ENCODE data around the gene GPR50. TPM values are rescaled to one million over a fixed set of nuclear protein-coding genes. Genes with fewer than 3 reads are reported as not detected.
A peak's percentile ranks its signal among the peaks of the same experiment; 100 is the strongest.

Gene GPR50
- polyA plus RNA-seq (not detected in 2 replicates), polyA minus RNA-seq (0.49 TPM in 1 of 2 replicates, not detected in the other)

DNA sequence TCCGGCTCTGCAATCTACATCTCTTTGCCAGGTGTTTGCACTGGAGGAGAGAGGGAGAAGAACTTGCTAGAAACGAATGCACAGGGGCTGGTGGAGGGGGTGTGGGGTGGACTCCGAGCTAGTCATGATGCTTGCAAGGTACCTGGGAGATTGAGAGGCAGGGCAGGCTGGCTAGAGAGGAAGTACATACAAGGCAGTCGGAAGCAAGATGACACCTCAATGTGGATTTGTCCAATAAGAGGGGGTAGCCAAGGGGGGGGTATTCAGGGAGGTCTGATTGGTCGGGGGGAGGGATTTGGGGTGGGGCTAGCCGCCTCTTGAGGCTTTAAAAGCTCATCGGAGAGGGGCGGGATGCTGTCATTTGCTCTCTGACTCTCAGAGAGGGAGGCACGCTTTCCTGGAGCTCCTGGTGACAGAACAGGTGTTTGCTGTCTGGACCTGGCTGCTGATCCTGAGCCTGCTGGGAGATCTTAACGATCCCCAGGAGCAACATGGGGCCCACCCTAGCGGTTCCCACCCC, at the start of gene GPR50:
TSS of gene GPR50 (plus strand) at position 354 of the 520 bp plus-strand sequence. CDS start at position 492, 138 bp downstream.
- H3K9me3 ChIP-seq (ENCODE audit: low read length): no peaks in the 10 kb centered on the region
- peak within 1 kb of the TSS; percentile 63 for H3K4me3 ChIP-seq (ENCODE audit: low read length)
- no peaks in the 10 kb centered on the region for H3K9me2 ChIP-seq (ENCODE audit: insufficient read depth, low read length)
- H3K27me3 ChIP-seq (ENCODE audit: insufficient read depth, low read depth, low read length): peaks cover 54% of the 10 kb centered on the region
- no peak within 1 kb of the TSS for H2AFZ ChIP-seq (ENCODE audit: low read depth, low read length)
- TF ChIP-seq MXI1 (conservative IDR thresholded peaks at IDR 0.05; ENCODE audit: poor library complexity, severe bottlenecking) (no peak), POLR2AphosphoS5 (IDR thresholded peaks at IDR 0.05) (no peak), EP300 (conservative IDR thresholded peaks at IDR 0.05; ENCODE audit: poor library complexity, severe bottlenecking) (no peak), RAD21 (conservative IDR thresholded peaks at IDR 0.05) (no peak), SMC3 (conservative IDR thresholded peaks at IDR 0.05; ENCODE audit: poor library complexity) (no peak), TAF1 (IDR thresholded peaks at IDR 0.05; ENCODE audit: low read depth) (no peak), EZH2 (IDR thresholded peaks at IDR 0.05; ENCODE audit: borderline replicate concordance, insufficient read depth, low read length, poor library complexity, severe bottlenecking) (no peak)
- TF ChIP-seq, protein P1, sequence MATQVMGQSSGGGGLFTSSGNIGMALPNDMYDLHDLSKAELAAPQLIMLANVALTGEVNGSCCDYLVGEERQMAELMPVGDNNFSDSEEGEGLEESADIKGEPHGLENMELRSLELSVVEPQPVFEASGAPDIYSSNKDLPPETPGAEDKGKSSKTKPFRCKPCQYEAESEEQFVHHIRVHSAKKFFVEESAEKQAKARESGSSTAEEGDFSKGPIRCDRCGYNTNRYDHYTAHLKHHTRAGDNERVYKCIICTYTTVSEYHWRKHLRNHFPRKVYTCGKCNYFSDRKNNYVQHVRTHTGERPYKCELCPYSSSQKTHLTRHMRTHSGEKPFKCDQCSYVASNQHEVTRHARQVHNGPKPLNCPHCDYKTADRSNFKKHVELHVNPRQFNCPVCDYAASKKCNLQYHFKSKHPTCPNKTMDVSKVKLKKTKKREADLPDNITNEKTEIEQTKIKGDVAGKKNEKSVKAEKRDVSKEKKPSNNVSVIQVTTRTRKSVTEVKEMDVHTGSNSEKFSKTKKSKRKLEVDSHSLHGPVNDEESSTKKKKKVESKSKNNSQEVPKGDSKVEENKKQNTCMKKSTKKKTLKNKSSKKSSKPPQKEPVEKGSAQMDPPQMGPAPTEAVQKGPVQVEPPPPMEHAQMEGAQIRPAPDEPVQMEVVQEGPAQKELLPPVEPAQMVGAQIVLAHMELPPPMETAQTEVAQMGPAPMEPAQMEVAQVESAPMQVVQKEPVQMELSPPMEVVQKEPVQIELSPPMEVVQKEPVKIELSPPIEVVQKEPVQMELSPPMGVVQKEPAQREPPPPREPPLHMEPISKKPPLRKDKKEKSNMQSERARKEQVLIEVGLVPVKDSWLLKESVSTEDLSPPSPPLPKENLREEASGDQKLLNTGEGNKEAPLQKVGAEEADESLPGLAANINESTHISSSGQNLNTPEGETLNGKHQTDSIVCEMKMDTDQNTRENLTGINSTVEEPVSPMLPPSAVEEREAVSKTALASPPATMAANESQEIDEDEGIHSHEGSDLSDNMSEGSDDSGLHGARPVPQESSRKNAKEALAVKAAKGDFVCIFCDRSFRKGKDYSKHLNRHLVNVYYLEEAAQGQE (IDR thresholded peaks at IDR 0.05; ENCODE audit: borderline replicate concordance): no peak
- TF ChIP-seq, protein P2, sequence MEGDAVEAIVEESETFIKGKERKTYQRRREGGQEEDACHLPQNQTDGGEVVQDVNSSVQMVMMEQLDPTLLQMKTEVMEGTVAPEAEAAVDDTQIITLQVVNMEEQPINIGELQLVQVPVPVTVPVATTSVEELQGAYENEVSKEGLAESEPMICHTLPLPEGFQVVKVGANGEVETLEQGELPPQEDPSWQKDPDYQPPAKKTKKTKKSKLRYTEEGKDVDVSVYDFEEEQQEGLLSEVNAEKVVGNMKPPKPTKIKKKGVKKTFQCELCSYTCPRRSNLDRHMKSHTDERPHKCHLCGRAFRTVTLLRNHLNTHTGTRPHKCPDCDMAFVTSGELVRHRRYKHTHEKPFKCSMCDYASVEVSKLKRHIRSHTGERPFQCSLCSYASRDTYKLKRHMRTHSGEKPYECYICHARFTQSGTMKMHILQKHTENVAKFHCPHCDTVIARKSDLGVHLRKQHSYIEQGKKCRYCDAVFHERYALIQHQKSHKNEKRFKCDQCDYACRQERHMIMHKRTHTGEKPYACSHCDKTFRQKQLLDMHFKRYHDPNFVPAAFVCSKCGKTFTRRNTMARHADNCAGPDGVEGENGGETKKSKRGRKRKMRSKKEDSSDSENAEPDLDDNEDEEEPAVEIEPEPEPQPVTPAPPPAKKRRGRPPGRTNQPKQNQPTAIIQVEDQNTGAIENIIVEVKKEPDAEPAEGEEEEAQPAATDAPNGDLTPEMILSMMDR (IDR thresholded peaks at IDR 0.05; ENCODE audit: poor library complexity, severe bottlenecking): no peak
- no peak within 1 kb of the TSS for H3K27ac ChIP-seq (ENCODE audit: low read length)
- H4K20me1 ChIP-seq (ENCODE audit: insufficient read depth): no peaks in the 10 kb centered on the region
- no peak within 1 kb of the TSS for H3K4me2 ChIP-seq (ENCODE audit: low read length)
- H3K79me2 ChIP-seq (replicated peaks; ENCODE audit: insufficient read depth, low read length): no peaks in the 10 kb centered on the region
- no peaks in the 10 kb centered on the region for H3F3A ChIP-seq (ENCODE audit: insufficient read depth, low read length, poor library complexity, severe bottlenecking)
- H3K36me3 ChIP-seq (ENCODE audit: insufficient read depth, low read length): no peaks in the 10 kb centered on the region
- peak within 1 kb of the TSS; percentile 16 for H3K9ac ChIP-seq (ENCODE audit: low read length)

DNA sequence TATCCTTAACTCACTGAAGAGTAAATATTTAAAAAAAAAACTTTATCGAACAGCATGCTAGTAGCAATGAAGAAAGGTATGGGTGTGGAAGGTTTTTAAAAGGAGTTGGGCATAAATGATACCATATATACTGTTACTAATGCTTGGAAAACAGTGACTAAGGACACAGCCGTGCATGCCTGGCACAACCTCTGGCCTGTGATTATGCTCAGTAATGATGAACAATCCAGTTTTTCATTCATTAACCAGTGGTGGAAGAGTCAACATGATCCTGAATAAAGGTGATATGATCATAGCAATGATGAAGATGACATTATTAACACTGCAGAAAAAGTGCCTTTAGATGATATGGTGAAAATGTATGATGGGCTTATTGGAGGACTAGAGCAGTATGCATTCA, 43.9 kb upstream of the GPR50 start:
- no peak overlapping the region for H3K9ac ChIP-seq (ENCODE audit: low read length)
- TF ChIP-seq, protein P1 (IDR thresholded peaks at IDR 0.05; ENCODE audit: borderline replicate concordance): no peak
- no peak for TF ChIP-seq MXI1 (conservative IDR thresholded peaks at IDR 0.05; ENCODE audit: poor library complexity, severe bottlenecking)
- no peak for TF ChIP-seq POLR2AphosphoS5 (IDR thresholded peaks at IDR 0.05)
- no peak for TF ChIP-seq SMC3 (conservative IDR thresholded peaks at IDR 0.05; ENCODE audit: poor library complexity)
- TF ChIP-seq EZH2 (IDR thresholded peaks at IDR 0.05; ENCODE audit: borderline replicate concordance, insufficient read depth, low read length, poor library complexity, severe bottlenecking): no peak
- TF ChIP-seq TAF1 (IDR thresholded peaks at IDR 0.05; ENCODE audit: low read depth): no peak
- no peak for TF ChIP-seq RAD21 (conservative IDR thresholded peaks at IDR 0.05)
- TF ChIP-seq, protein P2 (IDR thresholded peaks at IDR 0.05; ENCODE audit: poor library complexity, severe bottlenecking): no peak
- TF ChIP-seq EP300 (conservative IDR thresholded peaks at IDR 0.05; ENCODE audit: poor library complexity, severe bottlenecking): no peak

More for the DNA sequence above, 43.9 kb upstream of the GPR50 start:
- no peak overlapping the region for H3K4me3 ChIP-seq (ENCODE audit: low read length)
- no peaks in the 10 kb centered on the region for H3F3A ChIP-seq (ENCODE audit: insufficient read depth, low read length, poor library complexity, severe bottlenecking)
- no peaks in the 10 kb centered on the region for H3K9me3 ChIP-seq (ENCODE audit: low read length)
- no peaks in the 10 kb centered on the region for H3K79me2 ChIP-seq (replicated peaks; ENCODE audit: insufficient read depth, low read length)
- no peak overlapping the region for H3K4me2 ChIP-seq (ENCODE audit: low read length)
- H3K27ac ChIP-seq (ENCODE audit: low read length): no peak overlapping the region
- H2AFZ ChIP-seq (ENCODE audit: low read depth, low read length): no peak overlapping the region
- no peaks in the 10 kb centered on the region for H3K27me3 ChIP-seq (ENCODE audit: insufficient read depth, low read depth, low read length)
- H4K20me1 ChIP-seq (ENCODE audit: insufficient read depth): no peaks in the 10 kb centered on the region
- no peaks in the 10 kb centered on the region for H3K36me3 ChIP-seq (ENCODE audit: insufficient read depth, low read length)
- H3K9me2 ChIP-seq (ENCODE audit: insufficient read depth, low read length): no peaks in the 10 kb centered on the region

Data from neural cell (in vitro differentiated cells).